Spleen (tissue), 7 donors: ENCODE results near the gene FABP3.

Experiments used
- CTCF ChIP-seq, 11 experiments: fragments of 200-600 bp in 7 of 11; fragments of 450-650 bp in 4 of 11; sonication (generic) in 4 of 11; IDR thresholded peaks in 8 of 11; conservative IDR thresholded peaks in 3 of 11; 1 replicate in 7 of 11; 2 replicates in 4 of 11; pipeline versions ENCODE4 v1.4.0 to v1.8.0; 2016 to 2021; ENCODE audit warnings: antibody characterized with exemption in 11 of 11, inconsistent platforms in 4 of 11, mild to moderate bottlenecking in 1 of 11
- POLR2A ChIP-seq, 3 donors: fragments of 450-650 bp; IDR thresholded peaks; one replicate each; pipeline ENCODE4 v1.5.1; 2017; ENCODE audit warnings: antibody characterized with exemption in 3 of 3, mild to moderate bottlenecking in 1 of 3
- donor health status: DM: no; HTN: no; CAD: no; lungs with moderate emphysema.
- donor health status: DM: no; HTN: no; CAD: no.
- donor health status: DM: no; HTN: no; CAD: no.

- TF ChIP-seq POLR2A (IDR thresholded peaks at IDR 0.05), result no peak
- TF ChIP-seq CTCF (IDR thresholded peaks at IDR 0.05 in 8 of 11, conservative IDR thresholded peaks at IDR 0.05 in 3 of 11), result no peak
Measured at GRCh38 chr1:31398246-31398645, 25.4 kb upstream of the FABP3 start.
